OCI-LY3 (cell line): Measurements from ENCODE around the gene RAB34.

Experiments
- CTCF ChIP-seq: fragments of 200-600, 300-600 bp; sonication (generic); IDR thresholded peaks from 2 replicates; pipeline ENCODE4 v1.5.1; 2014; ENCODE audit warnings: antibody characterized with exemption, low read length, low read depth
- EZH2phosphoT487 ChIP-seq: fragments of 200-600 bp; shearing (Covaris generic); IDR thresholded peaks from 2 replicates; pipeline ENCODE4 v1.6.1; 2018; ENCODE audit warnings: antibody characterized with exemption, mixed run types, low read depth

GRCh38 chr17:28748852-28749515, 31.3 kb upstream of the RAB34 start:
- TF ChIP-seq CTCF, result no peak
- no peak for TF ChIP-seq EZH2phosphoT487
